Bone marrow (tissue), 2 donors: ENCODE measurements around the gene NPAT.

Experiments used
- DNase-seq, 2 donors: peaks; one replicate each; lab custom pipeline; 2025; lab: John Stamatoyannopoulos, UW

NPAT gene

DNA sequence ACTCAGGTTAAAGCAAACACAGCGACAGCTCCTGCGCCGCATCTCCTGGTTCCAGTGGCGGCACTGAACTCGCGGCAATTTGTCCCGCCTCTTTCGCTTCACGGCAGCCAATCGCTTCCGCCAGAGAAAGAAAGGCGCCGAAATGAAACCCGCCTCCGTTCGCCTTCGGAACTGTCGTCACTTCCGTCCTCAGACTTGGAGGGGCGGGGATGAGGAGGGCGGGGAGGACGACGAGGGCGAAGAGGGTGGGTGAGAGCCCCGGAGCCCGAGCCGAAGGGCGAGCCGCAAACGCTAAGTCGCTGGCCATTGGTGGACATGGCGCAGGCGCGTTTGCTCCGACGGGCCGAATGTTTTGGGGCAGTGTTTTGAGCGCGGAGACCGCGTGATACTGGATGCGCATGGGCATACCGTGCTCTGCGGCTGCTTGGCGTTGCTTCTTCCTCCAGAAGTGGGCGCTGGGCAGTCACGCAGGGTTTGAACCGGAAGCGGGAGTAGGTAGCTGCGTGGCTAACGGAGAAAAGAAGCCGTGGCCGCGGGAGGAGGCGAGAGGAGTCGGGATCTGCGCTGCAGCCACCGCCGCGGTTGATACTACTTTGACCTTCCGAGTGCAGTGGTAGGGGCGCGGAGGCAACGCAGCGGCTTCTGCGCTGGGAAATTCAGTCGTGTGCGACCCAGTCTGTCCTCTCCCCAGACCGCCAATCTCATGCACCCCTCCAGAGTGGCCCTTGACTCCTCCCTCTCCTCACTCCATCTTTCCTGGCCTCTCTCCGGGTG, at the start of gene NPAT, which contains the start of gene ATM:
TSS of gene NPAT (minus strand) at position 65 of the 774 bp plus-strand sequence. CDS start 102 bp downstream, outside the sequence.
TSS of gene ATM (plus strand) at position 494 of the 774 bp plus-strand sequence. CDS start 4,558 bp downstream, outside the sequence.
- peak; percentile 85 to 99 for DNase-seq

DNA sequence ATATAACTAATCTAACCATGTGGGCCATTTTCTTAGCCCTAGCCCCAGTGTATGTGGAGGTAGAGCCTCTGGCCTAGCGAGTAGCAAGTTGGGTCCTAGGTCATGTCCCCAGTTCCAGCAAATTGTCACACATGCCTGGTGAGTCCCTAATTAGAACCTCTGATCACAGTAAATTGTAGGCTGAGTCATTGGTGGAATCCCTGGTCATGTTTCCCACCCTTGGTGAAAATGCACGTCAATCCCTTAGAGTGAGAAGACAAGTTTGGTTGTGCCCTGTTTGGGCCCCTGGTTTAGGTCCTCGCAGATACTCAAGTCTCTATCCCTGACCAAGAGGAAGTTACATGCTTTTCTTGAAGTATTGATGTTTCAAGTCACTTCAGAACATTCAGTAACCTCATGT, 47.1 kb upstream of the NPAT start:
- no peak for DNase-seq

DNA sequence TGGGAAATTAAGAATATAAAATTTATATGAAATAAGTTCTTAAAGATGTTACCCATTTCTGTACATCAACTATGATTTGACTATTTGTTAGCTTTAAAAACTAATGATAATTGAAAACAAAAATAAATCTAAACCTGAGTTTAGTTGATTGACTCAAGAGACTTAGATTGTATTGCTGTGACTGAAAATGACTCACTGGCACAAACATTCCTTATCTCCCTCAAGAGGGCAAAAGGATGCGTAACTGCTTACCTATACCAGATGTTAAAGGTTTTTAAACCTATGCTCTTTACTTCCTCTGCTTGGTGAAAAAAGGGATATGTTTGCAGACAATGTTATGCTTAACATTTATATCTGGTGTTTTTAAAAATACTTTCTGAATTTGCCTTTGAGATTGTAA, 30.7 kb upstream of the NPAT start:
- no peak for DNase-seq

DNA sequence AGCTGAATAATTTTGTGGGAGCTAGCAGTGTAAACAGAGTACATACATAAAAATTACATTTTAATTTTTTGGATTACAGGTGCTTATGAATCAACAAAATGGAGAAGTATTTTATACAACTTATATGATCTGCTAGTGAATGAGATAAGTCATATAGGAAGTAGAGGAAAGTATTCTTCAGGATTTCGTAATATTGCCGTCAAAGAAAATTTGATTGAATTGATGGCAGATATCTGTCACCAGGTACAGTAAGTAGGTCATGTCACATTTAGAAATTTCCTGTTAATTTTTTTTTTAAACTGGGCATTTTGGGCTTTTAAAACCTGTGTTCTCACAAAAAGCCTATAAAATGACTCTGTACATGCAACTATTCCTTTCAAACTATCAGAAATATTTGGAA, 24.4 kb upstream of the NPAT start:
- no peak for DNase-seq

DNA sequence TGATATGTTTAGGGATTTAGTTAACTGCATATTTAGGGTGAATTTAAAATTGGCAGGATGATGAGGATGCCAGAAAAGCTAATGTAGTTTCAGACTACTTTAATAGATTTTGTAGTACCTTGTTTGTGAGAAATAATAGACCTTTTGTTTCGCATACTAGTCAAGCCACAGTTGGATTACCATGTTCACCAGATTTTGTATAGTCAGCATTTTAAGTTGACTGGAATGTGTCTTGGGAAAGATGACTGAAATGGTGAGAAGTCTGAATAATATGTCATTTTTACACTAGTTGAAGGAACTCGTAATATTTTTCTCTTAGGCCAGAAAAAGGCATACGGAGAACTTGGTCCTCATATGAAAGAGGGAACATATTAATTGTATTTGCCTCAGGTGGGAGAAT, 23.9 kb upstream of the NPAT start:
- DNase-seq = no peak

DNA sequence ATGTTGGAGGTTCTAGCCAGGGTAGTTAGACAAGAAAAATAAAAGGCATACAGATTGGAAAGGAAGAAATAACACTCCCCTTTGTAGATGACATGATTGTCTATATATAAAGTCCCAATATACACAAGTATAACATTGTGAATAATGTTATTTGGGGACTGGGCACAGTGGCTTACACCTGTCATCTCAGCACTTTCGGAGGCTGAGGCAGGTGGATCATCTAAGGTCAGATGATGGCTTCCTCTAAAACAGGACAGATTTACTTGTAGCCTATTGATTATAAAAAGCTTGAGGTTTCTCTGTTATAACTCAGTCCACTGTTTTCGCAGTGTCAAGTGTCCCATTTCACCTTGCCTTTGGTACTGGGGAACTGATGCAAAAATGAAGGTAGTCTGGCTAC, 20.0 kb upstream of the NPAT start:
- no peak for DNase-seq

DNA sequence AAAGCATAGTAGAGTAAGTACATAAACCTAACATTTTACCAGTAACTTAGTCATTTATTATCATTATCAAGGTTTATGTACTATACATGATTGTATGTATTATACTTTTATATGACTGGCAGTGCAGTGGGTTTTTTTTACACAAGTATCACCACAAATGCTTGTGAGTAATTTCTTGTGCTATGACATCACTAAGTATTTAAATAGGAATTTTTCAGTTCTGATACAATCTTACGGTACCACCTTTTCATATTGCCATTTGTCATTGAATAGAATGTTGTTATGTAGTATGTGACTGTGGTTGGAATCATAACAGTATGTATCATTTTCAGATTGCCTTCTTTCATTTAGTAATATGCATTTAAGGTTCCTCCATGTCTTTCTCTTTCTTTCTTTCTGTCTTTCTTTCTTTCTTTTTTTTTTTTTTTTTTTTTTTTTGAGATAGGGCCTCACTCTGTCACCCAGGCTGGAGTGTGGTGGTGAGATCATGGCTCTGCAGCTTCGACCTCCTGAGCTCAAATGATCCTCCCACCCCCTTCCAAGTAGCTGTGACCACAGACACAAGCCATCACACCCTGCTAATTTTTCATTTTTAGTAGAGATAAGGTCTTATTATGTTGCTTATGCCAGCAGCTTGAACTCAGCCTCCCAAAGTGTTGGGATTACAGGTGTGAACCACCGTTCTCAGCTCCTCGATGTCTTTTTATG, 19.0 kb upstream of the NPAT start:
- DNase-seq = no peak

DNA sequence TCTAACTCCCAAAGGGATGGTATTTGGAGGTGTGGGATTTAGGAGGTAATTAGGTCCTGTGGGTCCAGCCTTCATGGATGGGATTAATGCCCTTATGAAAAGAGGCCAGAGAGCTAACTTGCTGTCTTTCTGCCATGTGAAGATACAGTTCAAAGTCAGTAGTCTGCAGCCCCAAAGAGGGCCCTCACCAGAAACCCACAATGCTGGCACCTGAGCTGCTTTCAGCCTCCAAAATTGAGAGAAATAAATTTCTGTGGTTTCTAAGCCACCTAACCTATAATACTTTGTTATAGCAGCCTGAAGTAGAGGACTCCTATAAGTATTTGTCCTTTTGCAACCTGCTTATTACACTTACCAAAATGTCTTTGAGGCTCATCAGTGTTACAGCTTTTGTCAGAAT, 16.6 kb upstream of the NPAT start:
- DNase-seq = no peak

DNA sequence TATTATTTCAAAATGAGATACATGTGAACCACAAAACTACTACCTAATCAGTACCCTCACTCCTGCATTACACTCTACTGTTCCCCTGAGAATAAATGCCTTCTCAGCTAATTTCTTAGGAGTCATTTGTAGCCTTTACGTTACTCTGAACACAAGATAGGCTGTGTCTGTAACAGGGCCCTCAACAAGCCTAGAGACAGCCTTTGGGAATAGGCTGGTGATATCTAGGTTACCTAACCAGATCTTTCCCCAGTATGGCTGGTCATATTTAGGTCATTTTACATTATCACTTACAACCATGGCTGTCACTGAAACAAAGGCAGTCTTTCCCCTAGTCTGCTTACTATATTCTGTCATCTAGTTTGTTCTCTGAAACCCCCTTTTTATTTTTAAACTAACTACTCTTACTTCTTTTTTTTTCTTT, 14.6 kb upstream of the NPAT start:
- DNase-seq = no peak

DNA sequence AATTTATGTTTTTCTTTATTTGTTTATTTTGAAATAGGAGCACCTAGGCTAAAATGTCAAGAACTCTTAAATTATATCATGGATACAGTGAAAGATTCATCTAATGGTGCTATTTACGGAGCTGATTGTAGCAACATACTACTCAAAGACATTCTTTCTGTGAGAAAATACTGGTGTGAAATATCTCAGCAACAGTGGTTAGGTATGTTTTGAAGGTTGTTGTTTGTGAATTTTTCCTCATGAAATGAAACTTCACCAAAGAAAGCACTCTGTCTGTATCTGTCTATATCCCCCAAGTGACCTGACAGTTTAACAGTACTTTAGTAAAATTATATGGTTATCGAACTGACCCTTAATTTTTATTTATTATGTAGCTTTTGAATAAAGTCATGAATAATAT, 13.2 kb upstream of the NPAT start:
- no peak for DNase-seq

DNA sequence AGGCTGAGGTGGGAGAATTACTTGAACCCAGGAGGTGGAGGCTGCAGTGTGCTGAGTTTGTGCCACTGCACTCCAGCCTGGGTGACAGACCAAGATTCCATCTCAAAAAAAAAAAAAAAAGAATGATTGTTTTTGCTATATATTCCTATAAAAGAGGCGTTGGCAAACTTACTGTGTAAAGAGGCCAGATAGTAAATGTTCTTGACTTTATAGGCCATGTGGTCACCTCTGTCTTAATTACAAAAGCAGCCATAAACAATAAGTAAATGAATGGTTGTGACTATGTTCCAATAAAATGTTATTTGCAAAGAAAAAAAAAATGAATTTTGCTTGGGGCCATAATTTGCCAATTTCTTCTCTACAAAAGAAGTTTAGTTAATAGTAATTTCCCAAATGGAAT, 12.8 kb upstream of the NPAT start:
- DNase-seq = no peak

DNA sequence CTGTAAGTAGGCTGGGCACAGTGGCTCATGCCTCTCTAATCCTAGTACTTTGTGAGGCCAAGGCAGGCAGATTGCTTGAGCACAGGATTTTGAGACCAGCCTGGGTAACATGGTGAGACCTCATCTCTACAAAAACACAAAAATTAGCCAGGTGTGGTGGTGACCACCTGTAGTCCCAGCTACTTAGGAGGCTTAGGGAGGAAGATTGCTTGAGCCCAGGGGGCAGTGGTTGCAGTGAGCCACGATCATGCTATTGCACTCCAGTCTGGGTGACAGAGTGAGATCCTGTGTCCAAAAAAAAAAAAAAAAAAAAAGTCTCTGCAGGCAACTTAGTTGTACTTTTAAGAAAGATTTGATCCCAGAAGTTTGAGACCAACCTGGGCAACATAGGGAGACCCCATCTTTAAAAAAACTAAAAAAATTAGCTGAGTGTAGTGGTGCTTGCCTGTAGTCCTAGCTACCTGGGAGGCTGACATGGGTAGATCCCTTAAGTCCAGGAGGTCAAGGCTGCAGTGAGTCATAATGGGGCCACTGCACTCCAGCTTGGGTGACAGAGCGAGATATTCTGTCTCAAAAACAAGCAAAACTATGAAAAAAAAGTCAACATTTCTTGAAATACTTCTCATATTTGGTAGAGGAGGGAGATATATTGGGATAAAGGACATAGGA, 11.0 kb upstream of the NPAT start:
- DNase-seq = no peak

DNA sequence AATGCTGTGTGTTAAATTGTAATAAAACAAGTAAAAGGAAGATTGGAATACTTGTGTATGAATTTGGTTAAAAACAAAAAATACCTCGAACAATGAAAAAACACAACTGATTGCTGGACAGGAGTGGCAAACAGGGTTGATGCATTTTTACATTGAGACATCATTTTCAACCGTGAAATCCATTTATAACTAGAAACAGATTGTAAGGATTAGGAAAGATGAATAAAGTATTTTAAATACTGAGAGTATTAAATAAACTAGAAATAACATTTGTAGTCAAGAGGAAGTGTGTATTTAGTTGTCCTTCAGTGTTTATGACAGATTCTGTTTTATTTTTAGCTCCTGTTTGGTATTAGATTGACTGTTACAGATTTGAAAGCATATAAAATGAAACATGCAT, 5.8 kb upstream of the NPAT start:
- DNase-seq = no peak

DNA sequence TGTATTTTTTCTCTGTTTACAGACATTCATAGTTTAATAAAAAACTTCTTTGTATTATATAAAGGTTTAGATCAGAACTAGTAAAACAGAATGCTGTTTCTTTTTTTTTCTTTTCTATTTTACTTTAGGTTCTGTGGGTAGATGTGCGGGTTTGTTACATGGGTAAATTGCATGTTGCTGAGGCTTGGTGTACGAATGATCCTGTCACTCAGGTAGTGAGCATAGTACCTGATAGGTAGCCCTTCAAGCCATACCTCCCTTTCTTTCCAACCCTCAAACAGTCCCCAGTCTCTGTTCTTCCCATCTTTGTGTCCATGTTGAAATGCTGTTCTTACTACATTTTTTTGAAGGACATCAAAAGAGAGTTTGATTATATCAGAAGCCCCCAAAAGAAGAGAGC, 3.6 kb upstream of the NPAT start:
- DNase-seq = no peak

DNA sequence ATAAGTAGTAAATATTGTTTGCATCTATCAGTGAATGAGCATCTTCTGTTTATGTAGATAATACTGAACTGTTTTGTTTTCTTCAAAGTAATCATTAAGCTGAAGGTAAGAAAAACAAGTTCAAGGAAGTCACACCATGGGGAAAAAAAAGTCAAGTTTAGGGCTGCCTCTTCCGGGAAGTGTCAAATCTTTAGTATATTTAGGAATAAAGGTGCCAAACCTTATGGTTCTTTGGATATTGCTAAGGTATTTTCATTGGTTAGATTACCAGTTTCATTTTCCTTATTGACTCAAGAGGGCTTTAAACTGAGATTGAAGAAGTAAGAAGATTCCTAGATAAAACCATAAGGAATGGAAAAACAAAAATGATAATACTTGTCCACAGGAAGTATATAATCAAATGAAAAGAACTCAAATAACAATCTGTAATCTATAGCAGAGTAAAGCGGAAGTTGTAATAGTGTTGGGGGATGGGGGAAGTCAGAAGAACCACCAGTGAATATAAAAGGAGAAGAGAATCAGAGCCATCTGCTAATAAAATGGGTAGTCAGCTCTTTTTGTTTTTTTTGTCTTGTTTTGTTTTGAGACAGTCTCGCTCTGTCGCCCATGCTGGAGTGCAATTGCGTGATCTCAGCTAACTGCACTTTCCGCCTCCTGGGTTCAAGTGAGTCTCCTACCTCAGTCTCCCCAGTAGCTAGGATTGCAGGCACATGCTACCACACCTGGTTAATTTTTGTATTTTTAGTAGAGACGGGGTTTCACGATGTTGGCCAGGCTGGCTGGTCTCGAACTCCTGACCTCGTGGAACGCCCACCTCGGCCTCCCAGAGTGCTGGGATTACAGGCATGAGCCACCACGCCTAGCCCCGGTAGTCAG, 2.7 kb upstream of the NPAT start:
- DNase-seq = no peak

DNA sequence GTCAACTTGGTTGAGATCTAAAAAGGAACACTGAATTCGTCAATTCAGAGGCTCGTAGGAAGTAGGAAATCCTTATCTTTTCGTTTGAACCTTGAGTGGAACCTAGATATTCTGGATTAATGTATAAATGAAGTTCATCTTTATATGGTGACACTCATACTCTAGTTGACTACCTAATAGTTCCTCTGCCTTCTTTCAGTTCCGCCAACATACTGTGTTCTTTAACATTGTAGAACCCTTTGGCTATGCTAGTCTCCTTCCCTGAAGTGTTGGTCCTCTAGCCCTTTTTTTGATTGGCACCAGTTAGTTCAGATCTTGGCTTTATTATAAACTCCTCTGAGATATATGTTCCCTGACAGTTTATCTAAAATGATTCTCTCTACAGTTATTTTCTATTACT, 1.9 kb upstream of the NPAT start:
- no peak for DNase-seq

DNA sequence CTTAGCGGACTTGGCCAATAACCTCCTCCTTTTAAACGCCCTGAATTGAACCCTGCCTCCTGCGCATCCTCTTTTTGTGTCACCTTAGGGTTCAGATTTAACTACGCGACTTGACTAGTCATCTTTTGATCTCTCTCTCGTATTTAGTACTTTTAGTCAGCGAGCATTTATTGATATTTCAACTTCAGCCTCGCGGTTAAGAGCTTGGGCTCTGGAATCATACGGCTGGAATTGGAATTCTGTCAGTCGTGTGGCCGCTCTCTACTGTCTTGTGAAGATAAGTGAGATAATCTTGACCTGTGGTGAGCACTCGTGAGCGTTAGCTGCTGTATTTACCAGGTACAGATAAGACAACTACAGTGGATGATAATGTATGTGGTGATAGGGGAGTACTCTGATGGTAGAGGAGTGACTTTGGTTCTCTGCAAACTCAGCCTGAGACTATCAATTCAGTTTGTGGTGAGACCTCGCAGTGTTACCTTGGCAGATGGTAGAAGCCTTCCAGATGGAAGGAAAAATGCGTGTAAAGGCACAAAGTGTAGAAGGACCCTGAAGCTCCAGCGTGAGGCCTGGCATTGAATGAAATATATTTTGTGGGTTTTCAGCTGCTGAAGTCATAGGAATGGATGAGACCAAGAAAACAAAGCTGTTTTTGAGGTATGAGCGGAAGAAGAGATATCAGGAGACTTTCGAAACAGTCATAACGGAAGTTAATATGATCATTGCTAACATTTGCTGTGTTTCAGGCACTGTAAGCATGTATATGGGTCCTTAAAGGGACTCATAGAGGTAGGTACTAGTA, 1.1 kb upstream of the NPAT start:
- DNase-seq = no peak

DNA sequence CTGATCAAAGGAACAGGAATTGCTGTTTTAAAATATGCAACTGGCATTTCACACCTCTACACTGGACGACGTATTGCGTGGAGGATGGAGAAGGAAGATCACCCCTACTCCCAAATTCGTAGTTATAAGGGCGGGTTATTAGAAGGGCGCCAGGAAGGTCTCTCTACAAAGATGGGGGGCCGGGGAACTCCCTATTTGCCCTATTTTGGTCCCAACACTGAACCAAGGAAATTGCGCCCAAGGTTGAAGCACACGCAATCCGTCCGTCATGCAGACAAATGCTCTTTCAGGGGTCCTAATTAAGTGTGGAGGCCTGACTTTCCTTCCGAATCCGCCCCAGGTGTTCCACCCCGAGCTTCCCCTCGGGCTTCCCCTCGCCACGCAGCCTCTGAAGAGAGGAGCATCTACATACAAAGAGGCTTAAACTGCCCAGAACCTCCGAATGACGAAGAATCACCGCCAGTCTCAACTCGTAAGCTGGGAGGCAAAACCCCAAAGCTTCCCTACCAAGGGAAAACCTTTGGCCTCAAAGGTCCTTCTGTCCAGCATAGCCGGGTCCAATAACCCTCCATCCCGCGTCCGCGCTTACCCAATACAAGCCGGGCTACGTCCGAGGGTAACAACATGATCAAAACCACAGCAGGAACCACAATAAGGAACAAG, 396 bp downstream of the NPAT start:
- no peak for DNase-seq

DNA sequence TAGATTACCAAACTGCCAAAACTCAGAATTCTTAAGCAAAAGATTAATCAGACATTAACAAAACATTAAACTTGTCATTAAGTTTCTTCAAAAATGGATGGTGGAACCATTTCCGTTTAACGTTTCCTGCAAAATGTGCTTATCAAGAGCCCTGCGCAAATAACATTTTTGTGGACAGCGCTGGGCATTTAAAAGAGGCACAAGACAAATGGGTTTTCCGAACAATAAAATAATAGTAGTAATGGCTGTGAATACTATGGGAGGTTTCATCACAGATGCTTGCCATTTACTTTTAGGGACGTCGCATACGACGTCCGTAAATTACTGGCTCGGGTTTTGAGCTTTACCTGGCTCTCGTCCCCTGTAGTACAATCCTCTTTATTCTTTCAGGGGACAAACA, 1.1 kb downstream of the NPAT start:
- no peak for DNase-seq

DNA sequence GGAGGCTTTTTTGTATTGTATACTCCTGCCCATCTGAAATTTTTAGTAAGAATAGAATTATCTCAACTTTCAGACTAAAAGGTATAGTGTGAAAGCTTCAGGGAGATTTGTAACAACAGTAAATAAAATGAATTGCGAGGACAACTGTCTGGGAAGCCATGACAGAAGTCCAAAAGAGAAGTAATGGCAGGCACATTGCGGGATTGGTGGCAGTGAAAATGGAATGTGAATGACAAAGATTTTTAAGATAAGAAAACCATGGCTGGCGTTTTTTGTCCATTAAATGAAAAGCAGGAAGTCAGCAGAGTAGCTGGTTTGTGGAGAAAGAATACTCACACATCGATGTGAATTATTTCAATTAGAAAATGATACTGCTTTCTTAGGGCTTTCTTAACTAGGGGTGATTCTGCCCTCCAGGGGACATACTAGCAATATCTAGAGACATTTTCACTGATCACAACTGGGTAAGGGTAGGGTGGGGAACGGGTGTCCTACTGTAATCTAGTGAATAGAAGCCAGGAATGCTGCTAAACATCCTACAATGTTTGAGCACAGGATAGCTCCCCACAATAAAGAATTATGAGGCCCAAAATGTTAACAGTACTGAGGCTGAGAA, 1.6 kb downstream of the NPAT start:
- DNase-seq = peak in 1 of 2 donors; percentile 16
